LNCAP (cell line): Measurements from ENCODE around the gene UTS2R.

Experiments used
- CTCF ChIP-seq: fragments of 450-650 bp; IDR thresholded peaks from 2 replicates; pipeline ENCODE4 v1.5.1; 2017; ENCODE audit warnings: mild to moderate bottlenecking

UTS2R gene

GRCh38 chr17:82332669-82333278 is 38.8 kb upstream of the UTS2R start:
- TF ChIP-seq CTCF: no peak

- no peak for TF ChIP-seq CTCF
Measured at GRCh38 chr17:82333279-82334171, 38.0 kb upstream of the UTS2R start, which contains the start of gene SECTM1. TSS of gene SECTM1 (minus strand) at chr17:82333766. CDS start at chr17:82327240, 6,526 bp downstream.

GRCh38 chr17:82334204-82334621 is 37.4 kb upstream of the UTS2R start:
- no peak for TF ChIP-seq CTCF

- no peak for TF ChIP-seq CTCF
Measured at GRCh38 chr17:82334622-82335394, 36.8 kb upstream of the UTS2R start.

- no peak for TF ChIP-seq CTCF
Measured at GRCh38 chr17:82338858-82339633, 32.5 kb upstream of the UTS2R start.

GRCh38 chr17:82339634-82340580 is 31.7 kb upstream of the UTS2R start:
- TF ChIP-seq CTCF: no peak
